ENCODE data around the gene CDC6.

Gene CDC6

DNA sequence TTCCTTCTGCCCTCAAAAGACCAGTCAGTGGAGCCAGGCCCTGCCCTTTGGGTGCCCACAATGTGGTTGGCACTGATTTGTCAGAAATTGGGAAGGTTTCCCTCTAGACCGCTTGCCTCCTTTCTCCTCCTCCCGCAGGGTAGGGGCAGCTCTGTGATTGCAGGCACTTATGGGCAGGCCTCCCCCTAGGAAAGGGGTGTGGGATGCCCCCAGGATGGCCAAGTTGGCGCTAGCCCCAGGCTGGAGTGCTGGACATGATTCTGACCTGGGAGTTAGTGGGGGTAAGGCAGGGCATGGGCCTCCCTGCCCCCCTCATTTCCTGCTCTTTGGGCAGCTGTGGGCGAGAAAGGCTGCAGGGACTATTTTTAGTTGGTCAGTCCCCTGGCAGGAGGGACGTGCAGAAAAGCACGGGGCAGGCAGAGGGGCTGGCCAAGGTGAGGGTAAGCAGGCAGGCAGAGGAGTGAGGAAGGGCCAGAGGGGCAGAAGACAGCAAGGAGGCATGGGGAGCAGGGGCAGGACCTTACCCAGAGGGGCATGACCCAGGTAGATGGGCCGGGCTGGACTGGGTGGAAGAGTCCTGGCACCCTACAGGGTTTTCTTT, 24.6 kb downstream of the CDC6 start:
- FAIRE-seq, result no peak

DNA sequence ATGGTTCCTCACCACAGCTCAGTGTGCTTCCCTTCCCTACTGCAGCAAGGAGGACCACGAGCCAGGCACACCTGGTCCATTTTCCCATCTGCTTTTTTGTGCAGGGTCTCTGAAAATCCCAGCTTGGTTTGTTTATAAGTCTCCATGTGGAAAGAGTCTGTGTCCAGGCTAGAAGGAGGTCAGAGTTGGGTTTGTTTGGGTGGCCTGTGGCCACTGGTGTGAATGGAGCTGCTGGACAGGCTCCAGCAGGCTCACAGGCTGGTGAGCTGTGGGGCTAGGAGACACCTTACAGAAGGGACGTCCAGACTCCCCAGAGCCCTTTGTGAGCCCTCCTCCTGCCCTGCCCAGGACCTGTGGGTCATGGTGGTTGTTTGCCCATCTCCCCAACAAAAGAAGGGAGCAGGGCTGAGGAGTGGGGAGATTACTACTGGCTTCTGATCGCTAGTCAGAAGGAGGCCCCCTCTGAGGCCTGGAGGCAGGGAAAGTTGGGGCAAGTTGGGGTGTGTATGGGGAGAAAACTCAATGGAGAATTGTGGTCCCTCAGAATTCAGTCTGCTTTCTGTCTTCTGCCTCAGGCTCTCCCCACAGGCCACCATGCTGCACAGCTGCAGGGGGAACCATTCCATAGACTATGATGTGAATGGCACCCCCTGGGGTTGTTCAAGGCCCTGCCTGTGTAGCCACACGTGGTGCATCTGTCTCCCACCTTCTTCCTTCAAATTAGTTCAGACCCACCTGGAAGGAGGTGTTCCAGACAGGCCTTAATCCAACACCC, 25.4 kb downstream of the CDC6 start:
- FAIRE-seq, result no peak

DNA sequence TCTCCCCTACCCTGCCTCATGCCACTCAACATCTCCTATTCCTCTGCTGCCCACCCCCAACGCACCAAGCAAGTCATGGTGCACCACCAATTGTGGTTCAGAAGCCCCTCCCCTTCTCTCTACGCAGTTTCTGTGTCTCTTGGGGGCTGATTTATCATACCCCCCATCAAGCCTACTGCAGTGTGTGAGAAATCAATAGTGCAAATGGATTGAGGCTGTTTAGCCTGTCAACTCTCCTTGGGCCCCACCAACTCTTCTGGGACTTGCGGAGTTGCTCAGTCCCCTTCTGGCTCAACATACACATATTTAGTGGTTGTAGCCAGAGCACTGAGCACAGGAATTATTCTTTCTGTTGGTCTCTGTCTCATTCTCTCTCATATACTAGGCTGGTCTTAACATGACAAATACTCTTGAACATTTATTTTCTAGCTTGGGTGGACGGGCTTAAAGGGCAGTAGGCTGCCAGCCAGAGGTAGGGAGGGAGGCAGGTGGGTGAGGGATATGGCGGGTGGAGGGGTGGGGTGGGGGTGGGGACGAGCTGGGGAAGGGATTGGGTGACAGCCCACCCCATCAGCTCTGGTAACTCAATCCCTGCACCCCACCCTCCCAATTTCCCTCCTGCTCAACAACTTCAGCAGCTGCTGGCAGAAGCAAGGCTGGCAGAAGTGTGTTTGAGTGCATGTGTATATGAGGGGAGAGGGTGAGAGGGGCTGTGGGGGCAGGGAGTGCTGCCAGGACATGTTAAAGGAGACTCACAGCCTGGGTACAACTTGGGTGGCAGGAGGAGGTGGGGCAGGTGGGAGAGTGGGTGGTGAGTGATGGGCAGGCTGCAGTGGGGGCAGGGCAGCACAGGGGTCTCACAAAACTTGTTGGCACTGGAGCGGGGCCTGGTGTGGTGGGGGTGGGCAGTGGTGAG, 26.2 kb downstream of the CDC6 start:
- FAIRE-seq, result no peak

DNA sequence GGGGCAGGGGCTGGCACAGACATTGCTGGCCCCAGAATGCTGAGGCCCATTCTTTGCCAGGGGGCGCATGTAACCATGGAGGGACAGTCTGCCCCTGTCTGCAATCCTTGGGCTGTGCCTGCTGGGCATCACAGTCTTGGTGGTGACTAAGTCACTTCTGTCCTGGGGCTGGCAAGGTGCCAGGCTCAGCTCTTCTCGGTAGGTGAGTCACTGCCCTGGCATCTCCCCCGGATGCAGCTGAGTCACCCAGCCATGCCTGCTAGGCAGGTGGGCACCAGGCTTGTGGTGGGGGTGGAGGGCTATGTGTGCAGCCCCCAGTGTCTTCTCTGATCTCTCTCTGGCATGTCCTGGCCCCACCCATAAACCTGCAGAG, 26.9 kb downstream of the CDC6 start:
- FAIRE-seq, result no peak

DNA sequence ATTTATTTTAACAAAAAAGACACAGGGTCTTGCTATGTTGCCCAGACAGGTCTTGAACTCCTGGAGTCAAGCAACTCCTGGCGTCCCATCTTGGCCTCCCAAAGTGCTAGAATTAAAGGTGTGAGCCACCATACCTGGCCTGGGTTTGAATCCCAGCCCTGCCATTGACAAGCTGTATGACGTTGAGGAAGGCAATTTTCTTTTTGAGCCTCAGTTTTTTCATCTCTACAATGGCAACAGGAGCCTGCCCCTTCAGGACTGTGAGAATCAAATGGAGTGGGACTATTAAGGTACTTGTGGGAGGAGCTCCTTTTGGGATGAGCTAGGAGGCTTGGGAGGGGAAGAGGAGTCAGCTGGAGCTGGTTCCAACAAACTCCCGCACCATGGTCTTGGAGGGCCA, 27.5 kb downstream of the CDC6 start:
- no peak for FAIRE-seq

DNA sequence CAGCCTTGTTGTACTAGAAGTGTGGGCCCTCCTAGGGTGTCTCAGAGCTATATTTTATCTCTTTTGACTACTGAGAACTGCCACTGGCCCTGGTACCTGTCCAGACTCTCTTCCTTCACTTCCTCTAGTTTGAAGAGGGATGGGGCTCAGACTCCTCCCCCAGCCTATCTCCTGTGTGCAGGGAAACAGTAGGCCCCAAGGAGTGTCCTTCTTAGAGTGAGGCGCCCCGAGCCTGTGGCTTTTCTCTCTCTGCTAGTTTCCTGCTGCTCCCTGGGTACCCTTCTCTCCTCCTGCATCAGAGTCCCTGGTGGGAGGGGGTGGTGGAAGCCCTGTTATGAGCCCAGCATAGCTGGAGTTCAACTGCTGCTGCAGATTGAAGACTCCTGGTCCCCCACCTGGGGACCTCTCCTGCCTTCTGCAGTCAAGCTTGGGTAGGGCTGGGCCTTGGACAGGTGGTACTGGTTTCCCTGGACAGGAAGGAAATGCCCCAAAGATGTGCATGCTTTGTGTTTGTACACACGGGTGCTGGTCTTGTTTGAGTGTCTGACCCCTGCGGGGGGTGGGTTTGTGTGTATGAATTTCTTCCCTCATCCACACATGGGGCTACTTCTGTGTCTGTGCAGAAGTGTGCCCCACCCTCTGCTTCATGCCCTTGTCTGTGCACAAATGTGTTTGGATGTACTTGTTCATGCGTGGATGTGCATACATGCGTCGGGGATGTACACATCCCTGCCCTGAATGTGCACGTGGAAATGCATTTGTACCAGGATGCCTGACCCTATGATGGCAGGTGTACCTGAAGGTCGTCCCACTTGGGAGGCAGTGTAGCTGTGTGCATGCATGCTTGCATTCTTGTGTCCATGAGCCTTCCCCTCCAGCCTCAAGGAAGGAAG, 28.2 kb downstream of the CDC6 start:
- FAIRE-seq, result no peak

DNA sequence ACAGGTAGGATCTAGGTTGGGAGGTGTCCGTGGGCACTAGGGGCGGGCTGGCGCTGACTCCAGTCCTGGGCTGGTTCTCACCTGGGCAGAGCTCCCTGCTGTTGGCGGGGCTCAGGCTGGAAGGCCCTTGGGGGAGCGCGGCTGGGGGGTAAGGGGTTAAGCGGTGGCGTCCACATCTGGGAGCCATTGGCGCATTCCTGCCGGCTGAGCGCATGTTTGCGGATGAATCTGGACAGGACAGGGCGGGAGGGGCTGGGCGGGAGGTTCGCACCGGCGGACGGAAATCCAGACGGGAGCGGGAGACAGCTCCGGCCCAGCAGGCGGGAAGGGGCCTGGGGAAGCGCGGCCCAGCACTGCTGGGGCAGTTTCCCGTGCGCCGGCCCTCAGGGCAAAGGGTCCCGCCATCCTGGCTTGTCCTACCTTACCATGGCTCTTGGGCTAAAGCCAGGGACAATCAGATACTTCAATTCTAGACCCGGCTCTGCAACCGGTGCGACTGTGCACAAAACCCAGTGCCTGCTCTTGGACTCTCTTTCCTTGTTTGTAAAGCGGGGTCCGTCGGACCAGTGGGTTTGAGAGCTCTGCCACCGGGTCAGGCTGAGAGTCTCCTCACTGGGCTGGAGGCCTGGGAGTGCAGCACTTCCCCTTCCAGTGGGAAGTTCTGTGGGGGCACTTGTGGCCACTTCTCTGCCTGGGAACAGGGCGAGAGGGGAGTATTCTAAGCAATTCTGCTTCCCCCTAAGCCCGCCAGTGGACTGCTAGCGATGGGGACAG, 29.1 kb downstream of the CDC6 start:
- FAIRE-seq, result no peak

DNA sequence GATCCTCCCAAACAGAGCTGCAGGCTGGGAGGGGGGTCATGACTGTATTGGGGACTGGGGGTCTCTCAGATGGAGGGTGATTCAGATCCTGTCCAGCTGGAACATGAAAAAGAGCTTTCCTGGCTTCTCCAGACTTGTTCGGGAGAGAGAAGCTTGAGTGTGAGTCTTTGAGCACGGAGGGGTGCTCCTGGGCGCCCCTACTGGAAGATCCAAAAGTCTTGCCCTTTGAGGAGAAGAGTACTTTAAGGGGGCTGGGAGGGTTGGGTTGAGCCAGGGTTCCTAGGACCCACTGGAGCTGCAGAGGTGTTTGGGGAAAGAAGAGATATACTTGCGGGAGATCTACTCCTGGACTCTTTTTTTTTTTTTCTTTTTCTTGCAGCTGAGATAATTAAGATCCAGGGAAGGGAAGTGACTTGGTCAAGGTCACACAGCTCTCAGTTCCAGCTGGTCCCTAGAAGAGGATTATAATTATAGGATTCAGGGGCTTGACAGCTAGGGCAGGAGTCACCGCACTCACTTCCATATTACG, 29.7 kb downstream of the CDC6 start:
- FAIRE-seq, result no peak

GRCh38 chr17:40317880-40318829, 30.5 kb downstream of the CDC6 start:
- FAIRE-seq, result no peak

DNA sequence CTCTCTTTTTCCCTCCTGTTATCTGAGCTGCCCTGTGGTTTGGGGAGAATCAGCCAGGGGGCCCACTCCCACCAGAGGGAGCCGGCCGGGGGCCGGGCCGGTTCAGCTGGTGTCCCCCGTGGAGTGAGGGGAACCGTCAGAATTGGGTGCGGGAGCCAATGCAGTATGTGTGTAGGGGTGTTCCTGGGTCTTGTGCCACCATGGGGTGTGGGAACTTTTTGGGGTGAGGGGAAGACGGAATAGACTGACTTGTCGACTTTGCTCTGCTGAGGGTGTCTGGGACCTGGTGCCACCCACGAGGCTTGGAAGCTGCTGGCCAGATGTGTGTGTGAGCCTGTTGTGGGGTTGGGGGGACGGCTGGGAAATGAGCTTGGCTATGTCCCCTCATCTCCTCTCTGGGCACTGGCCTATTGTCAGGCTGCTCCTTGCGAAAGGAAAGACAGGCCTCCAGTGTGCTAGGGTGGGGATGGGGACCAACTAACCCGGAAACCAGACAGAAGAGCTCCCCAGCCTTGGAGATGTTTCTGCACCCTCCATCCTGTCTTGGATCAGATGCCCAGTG, 31.2 kb downstream of the CDC6 start:
- FAIRE-seq, result no peak

DNA sequence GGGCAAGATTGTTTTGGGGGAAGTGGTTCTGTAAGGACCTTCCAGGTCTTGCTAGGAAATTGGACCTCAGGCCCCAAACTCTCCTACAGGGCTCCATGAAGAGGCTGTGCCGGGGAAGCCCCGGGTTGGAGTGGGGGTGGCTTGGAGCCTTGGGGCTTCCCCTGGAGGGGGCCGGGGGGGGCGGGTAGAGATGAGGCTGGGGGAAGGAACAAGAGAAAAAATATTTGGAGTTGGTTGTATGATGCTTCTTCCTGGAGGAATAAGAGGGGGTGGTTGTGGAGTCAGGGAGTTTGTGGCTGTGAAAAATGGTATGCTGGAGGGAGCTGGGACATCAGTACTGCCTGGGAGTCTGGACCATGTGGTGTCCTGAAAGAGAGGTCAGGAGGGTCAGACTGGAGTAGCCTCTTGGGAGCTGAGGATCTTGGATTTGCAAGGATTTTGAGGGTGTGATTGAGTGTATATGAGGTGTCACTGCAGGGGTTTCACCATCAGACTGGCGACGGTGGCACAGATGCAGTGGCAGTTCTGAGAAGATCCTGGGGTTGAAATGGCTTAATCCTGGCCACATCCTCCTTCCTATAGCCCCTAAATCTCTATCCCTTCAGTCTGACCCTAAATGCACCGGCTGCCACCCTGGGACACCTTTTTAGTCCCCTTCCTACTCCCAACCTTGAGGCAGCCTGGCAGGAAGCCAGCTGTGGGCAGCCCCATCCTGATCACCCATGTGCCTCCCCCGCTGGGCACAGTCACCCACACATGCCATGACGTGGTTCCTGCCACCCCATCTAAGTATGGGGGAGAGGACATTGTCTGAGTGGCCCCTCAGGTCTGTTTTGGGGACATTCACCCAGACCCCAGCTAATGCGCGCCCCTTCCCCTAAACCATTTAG, 32.2 kb downstream of the CDC6 start:
- no peak for FAIRE-seq

DNA sequence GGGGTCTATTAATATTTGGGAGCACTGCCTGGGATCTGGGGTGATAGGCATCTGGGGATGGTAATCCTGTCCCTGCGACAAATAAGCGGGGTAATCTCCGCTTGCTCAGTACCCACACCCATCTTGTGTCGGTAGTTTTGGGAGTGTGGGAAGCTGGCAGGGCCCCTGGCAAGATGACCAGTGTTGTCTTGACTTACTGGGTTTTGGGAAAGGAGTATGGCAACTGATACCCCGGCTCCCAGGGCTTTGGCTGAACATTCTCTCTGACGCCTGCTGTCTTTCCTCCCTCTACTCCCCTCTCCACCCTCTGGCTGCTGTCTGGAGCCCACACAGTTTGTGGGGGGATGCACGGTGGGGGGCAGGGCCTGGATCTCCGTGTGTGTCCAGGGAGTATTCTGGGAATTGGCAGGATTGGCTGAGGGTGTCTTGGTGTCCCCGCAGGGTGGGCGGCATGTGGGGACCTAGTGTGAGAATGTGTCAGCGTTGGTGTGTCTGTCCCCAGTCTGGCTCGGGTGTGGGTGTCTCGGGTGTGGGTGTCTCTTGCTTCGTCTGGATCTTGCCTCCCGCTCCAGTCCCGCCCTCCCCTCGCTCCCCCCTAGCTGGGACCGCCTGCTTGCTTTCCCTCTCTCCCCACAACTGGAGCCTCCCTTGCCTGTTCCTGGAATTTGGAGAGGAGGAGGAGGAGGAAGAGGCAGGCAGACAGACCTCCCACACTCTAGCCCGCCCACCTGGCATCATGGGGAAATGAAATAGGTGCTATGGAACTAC, 33.3 kb downstream of the CDC6 start:
- FAIRE-seq, result no peak

DNA sequence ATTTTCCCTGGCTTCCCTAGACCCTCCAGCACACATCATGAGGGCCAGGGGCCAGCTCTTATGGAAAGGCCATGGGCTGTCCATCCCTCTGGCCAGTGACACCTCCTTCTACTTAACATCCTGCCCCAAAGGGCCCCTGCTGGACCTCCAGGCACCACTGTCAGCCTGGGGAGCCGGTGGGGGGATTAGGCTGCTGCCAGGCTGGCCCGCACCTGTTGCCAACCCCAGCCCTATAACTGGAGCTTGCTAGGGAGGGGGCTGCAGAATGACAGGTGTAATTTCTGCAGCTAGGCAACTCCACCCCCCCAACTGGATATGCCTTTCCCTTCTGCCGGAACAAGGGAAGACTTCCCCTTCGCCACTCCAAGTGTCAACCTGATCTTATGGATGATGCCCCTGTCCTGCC, 33.8 kb downstream of the CDC6 start:
- no peak for FAIRE-seq

GRCh38 chr17:40321961-40322357, 34.3 kb downstream of the CDC6 start:
- no peak for FAIRE-seq

DNA sequence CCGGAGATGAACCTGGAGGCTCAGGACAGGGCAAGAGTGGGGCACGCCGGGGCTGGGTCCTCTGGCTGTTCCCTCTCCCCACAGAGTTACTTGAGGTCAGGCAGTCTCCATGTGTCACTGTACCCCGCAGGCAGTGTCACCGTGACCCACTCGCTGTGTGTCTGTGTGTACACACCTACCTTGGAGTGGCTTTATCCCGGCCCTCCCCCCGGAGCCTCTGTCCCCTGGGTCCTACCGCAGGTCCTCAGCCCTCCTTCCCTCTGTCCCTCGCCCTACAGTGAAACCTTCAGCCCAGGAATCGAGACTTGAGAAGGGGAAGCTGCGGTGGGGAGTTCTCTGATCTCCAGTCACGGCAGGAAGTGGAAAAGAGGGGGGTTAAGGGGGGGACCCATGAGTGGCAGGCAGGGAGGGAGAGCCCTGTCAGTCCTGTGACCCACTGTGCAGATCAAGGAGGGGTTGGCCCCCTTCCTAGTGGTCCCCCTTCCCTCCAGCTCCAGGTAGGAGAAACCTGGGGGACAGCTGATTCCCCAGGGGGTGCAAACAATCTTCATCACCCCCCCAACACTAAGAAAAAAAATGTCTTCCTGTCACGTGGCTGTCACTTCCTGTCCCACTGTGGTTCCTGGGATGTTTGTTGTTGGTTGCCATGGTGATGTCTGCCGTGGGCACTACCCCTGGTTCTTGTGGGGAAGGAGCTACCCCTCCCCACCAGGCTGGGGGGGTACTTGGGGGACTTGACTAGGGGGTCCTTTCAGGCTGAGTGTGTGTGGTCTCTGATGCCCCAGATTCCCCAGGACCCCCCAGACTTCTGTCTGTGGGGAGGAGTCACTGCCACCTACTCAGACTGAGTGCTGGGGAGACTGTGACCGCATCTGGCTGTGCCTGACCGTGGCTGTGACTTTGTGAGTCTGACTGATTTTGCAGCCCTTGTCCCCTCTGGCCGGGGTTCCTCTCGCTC, 35.0 kb downstream of the CDC6 start:
- FAIRE-seq, result no peak
